ENCODE measurements around the gene DHCR24. TPM values are rescaled to one million over a fixed set of nuclear protein-coding genes. Genes with fewer than 3 reads are reported as not detected.
A peak's percentile ranks its signal among the peaks of the same experiment; 100 is the strongest.

DHCR24 gene
- total RNA-seq, 4 donors from 2014 or later = 299 to 488 (median 404) TPM

GRCh38 chr1:54835970-54836369 lies 51.0 kb downstream of the DHCR24 start:
- 53% methylated on average over 4 to 5 of the region's 5 CpGs for WGBS, 2 donors
- intact Hi-C loops (cut with DNase I; ENCODE audit: low total_unique reads) = no loop called here
- H3K4me3 ChIP-seq (ENCODE audit: low read depth, poor library complexity, severe bottlenecking) = no peak overlapping the region
- TF ChIP-seq POLR2A (IDR thresholded peaks at IDR 0.05) (no peak), CTCF (IDR thresholded peaks at IDR 0.05) (no peak)
- peak in 1 of 2 donors; percentile 68 for DNase-seq (ENCODE audit: low spot score in 2 of 2)

- TF ChIP-seq CTCF (IDR thresholded peaks at IDR 0.05) (no peak), POLR2A (IDR thresholded peaks at IDR 0.05) (no peak)
- peak in 1 of 2 donors; percentile 63 for DNase-seq (ENCODE audit: low spot score in 2 of 2)
- 73 to 82% methylated on average over 6 of the region's 6 CpGs for WGBS, 2 donors
- no peak overlapping the region for H3K4me3 ChIP-seq (ENCODE audit: low read depth, poor library complexity, severe bottlenecking)
- intact Hi-C loops (cut with DNase I; ENCODE audit: low total_unique reads) = no loop called here
Measured at GRCh38 chr1:54835131-54835898, 51.7 kb downstream of the DHCR24 start.

DNA sequence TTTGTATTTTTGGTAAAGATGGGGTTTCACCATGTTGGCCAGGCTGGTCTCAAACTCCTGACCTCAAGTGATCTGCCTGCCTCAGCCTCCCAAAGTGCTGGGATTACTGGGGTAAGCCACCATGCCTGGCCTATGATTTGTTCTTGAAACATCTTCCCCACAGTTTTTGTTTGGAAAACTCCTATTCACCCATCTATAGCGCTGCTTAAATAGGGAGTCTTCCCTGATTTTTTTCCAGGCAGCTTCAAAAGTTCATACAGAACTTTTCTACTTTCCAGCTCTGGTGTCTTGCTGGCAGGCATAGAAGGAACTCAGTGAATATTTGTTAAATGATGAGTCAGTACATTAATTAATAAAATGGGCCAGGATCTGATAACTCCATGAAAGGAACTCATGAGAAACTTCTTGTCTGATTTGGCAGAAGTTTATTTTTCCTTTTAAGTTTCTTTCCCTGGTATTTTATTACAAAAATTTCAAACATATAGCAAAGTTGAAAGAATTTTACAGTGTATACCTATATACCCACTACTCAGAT lies 52.9 kb downstream of the DHCR24 start:
- 45 to 73% methylated on average over 1 of the region's 1 CpG for WGBS, 2 donors
- TF ChIP-seq CTCF (IDR thresholded peaks at IDR 0.05) = no peak
- TF ChIP-seq POLR2A (IDR thresholded peaks at IDR 0.05) = no peak
- no peak for DNase-seq (ENCODE audit: low spot score in 2 of 2)
- intact Hi-C loops (cut with DNase I; ENCODE audit: low total_unique reads) = no loop called here
- H3K4me3 ChIP-seq (ENCODE audit: low read depth, poor library complexity, severe bottlenecking) = no peak overlapping the region

- H3K4me3 ChIP-seq (ENCODE audit: low read depth, poor library complexity, severe bottlenecking) = no peak overlapping the region
- 83 to 90% methylated on average over 9 of the region's 9 CpGs for WGBS, 2 donors
- peak in 1 of 2 donors; percentile 49 for DNase-seq (ENCODE audit: low spot score in 2 of 2)
- intact Hi-C loops (cut with DNase I; ENCODE audit: low total_unique reads) = no loop called here
- TF ChIP-seq CTCF (IDR thresholded peaks at IDR 0.05) (no peak), POLR2A (IDR thresholded peaks at IDR 0.05) (no peak)
Measured at GRCh38 chr1:54833121-54833520, 53.9 kb downstream of the DHCR24 start.

GRCh38 chr1:54826226-54826816 lies 60.7 kb downstream of the DHCR24 start:
- no peak overlapping the region for H3K4me3 ChIP-seq (ENCODE audit: low read depth, poor library complexity, severe bottlenecking)
- TF ChIP-seq POLR2A (IDR thresholded peaks at IDR 0.05) = no peak
- no peak for TF ChIP-seq CTCF (IDR thresholded peaks at IDR 0.05)
- intact Hi-C loops (cut with DNase I; ENCODE audit: low total_unique reads) = no loop called here
- peak in 1 of 2 donors; percentile 58 for DNase-seq (ENCODE audit: low spot score in 2 of 2)
- WGBS, 2 donors = 100% methylated on average over 3 to 4 of the region's 4 CpGs

Data from lower leg skin (tissue), 4 donors.